OCI-M2 (cell line): ENCODE measurements around the gene CAPG.
"Not testable (repeated sequence)": the region's sequence is repeated elsewhere in the genome, so short reads cannot be mapped to it uniquely, and the experiment has no call there.

Source experiments
- DNase-seq: peaks from one replicate; lab custom pipeline; 2025; ENCODE audit not compliant: unreplicated experiment; lab: John Stamatoyannopoulos, UW

The CAPG gene

DNA sequence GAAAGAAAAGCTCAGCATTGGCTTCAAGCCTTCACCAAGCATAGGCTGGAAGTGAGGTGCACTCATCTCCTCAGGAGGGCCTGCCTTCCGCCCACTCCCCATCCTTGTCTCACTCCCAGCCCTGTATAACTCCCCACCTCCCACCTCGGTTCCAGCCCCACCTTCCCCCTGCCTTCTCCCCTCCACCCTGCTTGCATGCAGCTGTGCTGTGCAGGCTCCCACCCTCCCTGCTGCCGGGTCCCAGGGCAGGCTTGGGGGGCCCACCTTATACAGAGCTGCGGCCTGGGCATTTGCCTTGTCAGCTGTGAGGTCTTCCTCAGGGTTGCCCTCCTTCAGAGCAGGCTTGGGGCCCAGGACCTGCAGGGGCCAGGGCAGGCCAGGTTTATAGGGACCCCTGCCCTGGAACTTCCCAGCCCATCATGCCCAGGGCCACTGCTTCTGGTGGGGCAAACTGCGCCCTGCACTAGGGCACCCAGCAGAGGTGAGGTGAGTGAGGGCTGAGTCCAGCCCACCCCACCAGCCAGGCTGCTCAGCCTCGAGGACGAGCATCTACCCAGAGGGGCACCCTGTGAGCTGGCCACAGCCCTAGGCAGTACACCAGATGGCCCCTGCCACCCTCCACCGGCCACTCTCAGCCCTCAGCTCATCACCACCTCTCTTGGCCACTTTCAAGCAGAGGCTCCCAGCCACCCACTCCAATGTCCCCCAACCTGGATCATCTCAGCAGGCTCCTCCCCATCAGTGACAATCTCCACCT is 11.6 kb downstream of the CAPG start:
- no peak for DNase-seq

DNA sequence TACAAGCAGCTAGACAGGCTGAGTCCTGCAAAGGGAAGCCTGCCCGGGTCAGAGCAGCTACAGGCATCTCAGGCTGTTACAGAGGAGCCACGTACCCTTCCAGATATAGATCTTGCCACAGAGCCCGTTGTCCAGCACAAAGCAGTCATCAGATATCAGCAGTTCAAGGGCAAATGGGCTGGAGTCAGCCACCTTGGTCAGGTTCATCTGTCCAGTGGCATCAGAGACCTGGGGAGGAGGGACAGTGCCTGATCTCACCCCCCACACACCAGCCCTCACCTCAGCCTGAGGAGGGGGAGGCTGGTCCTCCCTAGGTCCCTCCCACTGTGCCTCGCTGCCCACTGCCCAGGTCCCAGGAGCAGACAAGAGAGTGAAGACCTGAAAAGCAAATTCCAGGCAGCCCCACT is 12.2 kb downstream of the CAPG start:
- DNase-seq, result no peak

DNA sequence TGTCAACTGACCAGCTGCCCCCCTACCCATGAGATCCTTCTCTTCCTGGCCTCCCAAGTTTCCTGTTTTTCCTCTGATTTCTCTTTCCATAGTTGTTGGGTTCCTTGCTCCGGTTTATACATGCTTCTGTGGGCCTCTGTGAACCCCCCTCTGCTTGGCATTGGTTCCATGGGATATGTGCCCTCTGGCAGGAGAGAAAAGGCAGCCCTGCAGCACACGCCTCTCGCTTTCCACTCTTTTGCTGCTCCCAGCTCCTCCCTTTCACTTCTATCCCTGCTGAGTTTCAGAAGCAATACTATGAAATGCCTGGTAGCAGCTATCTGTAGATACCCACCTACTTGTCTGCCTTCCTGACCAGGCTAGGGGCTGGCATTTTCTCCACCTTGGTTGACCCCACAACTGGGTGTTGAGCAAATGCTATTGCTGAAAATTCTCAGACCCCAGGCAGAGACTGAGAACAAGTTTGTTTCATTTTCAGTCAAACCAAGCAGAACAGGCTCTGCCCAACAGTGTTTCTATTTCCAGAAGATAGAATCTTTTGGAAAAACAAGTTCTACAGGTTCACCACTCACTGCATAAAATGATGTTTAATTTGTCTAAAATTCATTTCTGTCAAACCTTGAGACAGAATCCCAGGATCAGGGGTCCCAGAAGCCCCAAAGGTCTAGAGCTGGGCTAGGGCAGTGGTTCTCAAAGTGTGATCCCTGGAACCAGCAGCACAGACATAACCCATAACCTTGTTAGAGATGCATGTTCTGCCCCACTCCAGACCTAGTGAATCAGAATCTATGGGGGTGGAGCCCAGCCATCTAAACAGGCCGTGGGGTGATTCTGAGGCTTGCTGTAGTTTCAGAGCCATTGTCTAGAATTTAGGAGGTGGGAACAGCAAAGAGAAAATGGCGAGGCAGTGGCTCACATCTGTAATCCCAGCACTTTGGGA is 13.4 kb downstream of the CAPG start:
- no peak for DNase-seq

DNA sequence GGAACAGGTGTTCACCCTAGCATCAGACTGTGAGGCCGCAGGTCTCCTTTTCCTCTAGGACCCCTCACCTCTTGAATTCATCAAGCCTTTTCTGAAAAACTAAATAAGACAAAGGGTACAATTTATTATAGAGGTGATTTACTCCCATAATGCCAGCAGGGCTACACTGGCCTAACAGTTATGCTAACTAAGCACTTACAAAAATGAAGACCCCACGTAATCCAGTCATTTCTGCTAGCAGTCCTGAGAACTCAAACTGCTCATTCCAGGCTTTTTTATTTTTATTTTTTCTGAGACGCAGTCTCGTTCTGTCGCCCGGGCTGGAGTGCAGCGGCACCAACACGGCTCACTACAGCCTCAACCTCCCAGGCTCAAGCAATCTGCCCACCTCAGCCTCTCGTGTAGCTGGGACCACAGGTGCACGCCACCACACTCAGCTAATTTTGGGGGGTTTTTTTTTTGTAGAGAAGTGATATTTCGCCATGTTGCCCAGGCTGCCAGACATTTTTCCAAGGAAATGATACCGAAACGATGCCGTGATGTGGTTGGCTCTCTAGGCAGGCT is 14.2 kb downstream of the CAPG start:
- DNase-seq, result no peak

DNA sequence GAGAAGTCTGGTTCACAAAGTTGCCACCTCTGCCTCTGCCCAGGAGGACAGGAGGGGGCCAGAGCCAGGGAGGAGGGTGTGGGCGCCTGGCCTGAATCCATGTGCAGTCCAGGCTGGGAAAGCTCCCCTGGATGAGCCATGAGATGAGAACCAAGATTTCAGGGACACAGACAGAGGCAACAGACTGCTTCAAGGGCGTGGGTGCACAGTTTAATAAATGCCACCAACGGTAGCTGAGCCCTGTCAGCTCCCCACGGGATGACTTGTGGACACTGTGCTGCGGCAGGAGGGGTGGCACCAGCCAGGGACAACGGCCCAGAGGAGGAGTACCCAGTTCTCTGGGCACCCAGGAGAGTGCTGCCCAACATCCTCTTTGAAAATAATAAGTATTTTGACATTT is 15.2 kb downstream of the CAPG start:
- DNase-seq, result no peak

DNA sequence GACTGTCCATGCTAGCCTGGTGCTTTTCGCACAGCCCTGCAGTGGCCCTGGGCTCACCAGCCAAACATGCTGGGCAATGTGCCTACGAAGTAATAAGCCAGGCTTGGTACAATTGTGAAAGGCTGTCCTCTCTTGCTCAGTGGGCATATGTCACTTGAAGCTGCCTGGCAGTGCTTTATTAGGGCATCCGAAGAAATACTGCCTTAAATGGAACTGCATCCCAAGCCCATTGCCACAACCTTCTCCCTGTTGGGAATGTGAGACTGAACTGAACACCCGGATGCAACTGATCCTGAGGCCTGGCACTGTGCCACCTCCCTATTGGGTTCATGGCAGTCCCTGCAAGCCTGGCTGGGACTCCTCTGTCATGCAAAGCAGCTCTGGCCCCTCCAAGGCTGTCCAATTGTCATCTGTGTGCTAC is 15.9 kb downstream of the CAPG start:
- no peak for DNase-seq

DNA sequence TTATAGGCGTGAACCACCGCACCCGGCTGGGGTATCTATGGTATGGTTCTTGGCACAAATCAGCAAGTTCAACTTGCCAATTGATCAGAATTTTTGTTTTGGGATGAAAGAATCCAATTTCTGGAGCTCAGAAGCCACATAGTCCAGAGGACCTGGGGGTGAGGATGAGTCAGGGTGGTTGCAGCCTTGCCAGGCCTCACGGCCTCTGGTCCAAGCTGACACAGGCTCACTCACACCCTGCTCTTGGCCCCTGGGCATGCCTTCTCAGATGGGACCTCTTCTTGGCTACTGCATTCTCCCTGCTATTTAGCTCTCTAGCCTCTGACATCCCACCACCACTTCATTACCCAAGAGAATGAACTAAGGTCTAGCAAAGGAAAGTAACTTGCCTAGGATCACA is 16.3 kb downstream of the CAPG start:
- no peak for DNase-seq

DNA sequence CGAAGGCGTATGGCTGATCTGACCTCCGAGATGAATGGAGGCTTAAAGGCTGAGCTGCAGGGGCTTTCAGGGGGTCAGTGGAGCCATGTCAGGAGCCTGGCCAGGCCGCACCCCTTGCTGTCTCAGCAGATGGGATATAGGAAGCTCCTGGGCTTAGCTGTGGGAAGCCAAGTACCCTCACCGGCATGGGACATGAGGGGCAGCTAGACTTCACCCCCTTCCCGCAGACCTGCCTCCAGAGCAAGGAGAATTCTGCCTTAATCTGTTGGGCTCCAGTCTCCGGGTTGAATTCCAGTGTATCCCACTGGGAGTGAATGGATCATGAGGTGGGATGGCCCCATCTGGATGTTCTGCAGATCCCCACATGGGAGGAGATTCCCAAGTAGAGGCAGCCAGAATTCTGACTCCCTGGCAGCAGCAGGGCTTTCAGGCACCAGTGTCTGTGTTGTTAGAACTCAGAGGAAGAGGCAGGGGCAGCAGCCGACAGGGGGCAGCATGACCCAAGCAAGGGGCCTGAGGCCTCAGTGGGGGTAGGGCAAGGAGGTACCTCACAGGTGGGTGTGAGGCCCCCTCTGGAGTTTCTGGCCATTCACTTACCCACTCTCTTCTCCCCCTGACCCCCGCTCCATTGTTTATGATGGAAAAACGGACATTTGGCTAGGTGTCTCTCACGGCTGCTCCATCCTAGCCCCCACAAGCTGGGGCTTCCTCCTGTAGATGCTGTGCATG is 19.1 kb downstream of the CAPG start:
- no peak for DNase-seq

DNA sequence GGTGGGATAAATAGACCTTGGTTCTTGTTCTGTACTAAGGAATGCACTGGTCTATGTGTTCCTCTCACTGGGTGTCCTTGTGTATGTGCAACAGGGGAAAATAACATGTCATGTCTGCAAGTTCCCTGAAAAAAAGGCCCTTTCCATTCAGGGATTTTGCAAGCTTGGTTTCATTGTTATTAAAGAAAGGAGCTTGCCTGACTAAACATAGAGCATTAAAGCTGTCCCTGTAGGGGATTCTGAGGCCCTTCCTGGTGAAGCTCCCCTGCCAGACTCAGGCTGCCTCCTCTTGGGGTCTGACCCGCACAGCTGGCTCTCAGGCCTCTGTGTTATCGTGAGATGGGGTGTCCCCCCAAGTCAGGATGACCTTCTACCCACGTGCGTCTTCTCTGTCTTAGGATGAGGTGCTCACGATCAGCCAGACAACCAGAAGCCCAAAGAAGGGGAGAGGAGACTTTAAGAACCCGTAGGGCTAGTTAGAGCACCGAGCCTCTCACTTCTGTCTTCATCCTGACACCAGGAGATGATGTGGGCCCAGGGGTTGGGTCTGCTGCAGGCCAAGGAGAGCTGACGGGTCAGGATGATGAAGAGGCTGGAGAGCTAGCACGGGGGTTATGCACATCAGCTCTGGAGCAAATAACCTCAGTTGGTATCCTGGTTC is 21.2 kb downstream of the CAPG start:
- DNase-seq, result no peak

DNA sequence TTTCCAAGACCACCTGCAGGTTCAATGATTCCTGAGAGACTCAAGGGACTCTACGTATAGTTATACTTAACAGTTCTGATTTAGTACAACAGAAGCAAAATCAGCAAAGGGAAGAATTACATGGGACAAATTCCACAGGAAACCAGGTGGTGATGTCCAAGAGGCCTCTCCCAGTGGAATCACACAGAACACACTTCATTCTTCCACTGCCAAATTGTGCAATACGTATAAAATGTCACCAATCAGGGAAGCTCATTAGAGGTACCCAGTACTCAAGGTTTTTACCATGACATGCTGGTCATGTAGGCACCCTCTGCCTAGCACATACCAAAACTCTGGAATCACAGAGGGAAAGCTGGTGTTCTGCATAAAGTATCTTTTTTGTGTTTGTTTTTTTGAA is 22.4 kb downstream of the CAPG start:
- DNase-seq, result no peak

DNA sequence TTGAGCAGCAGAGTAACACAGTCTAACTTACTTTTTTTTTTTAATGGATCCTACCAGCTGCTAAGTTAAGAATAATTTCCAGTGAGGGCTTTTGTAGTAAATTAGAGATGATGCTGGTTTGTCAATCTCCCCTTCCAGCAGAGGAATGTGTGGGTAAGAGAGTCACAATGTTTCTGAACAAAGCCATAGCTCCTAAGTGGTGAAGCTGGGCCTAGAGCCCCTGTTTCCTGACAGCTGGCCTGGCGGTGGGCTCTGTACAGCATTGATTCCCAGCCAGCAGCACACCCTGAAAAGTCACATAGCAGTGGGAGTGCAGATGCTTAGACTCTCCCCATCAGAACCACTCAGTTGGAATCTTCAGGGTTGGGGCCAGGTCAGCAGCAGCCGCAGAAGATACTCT is 24.4 kb downstream of the CAPG start:
- DNase-seq, result no peak

DNA sequence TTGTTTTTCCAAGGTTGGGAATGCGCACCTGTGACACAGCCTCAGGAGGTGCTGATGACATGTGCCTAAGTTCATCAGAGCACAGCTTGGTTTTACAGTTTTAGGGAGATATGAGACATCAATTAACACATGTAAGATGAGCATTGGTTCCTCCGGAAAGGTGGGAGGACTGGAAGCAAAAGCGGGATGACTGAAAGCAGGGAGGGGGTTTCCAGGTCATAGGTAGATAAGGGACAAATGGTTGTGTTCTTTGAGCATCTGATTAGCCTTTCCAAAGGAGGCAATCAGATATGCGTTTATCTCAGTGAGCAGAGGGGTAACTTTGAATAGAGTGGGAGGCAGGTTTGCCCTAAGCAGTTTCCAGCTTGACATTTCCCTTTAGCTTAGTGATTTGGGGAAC is 26.3 kb downstream of the CAPG start:
- DNase-seq, result no peak

DNA sequence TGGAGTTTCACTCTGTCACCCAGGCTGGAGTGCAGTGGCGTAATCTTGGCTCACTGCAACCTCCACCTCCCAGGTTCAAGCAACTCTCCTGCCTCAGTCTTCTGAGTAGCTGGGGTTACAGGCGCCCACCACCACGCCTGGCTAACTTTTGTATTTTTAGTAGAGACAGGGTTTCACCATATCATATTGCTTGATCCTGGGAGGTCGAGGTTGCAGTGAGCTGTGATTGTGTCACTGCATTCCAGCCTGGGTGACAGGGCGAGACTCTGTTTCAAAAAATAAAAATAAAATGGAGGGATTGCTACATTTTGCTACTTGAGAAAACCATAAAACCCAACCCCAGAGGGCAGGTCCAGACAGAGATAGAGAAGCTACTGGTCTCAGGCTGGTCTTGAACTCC is 27.0 kb downstream of the CAPG start:
- DNase-seq, result not testable (repeated sequence)

DNA sequence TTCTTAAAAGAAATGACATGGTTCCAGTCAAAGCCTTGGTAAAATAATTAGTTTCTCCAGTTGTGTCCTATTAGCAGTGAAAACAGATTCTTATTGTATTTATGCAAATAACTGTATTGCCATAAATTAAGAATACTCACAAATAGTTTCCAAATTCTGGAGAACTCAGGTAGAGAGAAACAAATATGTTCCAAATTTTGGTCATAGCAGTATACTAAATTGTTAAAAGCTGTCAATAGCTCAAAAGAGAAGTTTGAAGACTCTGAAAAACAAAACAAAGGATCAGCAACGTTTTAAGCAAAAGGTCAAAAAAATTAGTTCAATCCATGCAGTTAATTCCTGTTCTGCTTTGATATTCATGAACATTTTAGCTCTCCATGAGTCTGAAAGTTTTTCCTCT is 30.1 kb downstream of the CAPG start:
- no peak for DNase-seq

DNA sequence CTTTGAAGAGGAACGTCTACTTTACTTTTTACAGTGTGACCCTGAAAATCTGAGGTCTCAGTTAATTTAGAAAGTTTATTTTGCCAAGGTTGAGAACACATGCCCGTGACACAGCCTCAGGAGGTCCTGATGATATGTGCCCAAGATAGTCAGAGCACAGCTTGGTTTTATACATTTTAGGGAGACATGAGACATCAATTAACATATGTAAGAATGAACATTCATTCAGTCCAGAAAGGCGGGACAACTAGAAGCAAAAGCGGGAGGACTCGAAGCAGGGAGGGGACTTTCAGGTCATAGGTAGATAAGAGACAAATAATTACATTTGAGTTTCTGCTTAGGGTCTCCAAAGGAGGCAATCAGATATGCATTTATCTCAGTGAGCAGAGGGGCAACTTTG is 31.9 kb downstream of the CAPG start:
- no peak for DNase-seq

DNA sequence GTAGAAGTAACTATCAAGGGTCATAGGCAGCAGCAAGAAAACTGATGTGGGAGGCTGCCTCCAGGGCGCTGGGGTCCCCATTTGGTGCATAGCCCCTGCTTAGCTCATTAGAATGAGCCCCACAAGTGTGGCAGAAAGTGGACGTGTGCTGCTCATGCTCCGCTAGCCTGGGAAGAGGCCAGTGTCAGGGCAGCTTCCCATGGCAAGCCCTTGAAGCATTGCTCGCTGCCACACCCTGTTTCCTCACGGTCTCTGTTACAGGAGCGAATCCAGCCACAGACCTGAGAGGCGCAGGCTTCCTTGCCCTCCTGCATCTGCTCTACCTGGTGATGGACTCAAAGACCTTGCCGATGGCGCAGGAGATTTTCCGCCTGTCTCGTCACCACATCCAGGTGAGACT is 33.1 kb downstream of the CAPG start:
- DNase-seq, result no peak

DNA sequence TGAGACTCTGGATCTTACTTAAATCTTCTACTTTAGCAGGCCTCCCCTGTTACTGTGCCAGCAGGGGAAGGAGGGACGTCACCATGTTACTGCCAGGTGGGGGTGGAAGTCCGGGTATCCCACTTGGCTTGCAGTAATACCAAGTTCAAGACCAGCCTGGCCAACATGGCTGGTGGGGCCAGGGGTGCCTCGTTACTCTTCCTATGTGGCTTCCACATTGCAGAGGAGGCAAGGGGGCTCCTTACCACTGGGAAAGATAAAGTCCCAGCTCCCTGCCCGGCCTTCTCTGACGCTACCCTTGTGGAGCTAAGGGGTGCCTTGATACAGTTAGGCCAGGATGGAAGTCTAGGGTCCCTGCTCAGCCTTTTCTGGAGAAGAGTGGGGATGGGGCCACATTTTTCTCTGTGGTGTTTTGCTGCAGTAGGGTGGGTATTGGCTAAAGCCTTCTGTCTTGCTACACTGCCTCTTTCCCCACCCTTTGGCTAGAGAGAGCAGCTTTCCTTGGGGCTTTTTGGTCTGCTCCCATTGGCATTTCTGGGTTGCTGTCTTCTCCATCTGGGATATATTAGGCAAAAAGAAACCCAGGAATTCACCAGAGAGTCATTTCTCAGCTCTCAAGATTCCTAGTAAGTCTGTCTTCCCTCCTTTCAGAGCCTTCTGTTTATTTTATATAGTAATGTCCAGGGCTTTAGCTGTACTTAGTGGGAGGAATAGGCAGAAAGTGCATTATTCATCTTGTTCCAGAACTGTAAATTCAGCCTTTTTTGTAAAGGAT is 33.7 kb downstream of the CAPG start:
- DNase-seq, result no peak

DNA sequence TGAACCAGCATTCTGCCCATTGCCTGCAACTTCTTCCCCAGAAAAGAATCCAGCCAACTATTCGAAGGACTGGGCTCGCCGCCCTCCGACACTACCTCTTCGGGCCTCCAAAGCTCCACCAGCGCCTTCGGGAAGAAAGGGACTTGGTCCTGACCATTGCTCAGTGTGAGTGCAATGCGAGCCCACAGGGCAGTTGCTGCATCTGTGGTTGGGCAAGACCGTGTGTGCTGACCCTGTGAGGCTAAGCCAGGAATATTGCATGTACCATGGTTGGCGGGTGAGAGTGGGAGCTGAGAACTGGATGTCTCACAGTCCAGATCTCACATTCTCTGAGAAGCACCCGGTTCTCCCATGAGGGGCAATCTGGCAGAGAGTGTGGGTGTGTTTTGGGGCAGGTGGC is 39.1 kb downstream of the CAPG start:
- DNase-seq, result no peak

DNA sequence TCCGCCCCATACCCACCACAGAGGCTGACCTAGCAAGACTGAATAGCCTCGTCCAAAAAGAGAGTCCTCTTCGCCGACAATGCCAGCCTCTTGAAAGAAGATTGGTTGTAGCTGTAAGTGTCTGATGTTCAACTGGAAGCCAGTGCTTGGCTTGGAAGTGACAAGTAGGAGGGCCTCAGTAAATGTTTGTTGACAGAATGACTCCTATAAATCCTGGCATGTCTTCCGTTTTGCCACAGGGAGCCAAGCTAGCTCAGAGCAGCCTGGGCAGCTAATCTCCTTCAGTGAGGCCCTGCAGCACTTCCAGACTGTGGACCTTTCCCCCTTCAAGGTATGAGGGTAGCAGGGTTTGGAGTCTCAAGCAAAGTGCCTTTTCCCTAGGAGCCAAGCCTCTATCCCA is 40.7 kb downstream of the CAPG start:
- no peak for DNase-seq

DNA sequence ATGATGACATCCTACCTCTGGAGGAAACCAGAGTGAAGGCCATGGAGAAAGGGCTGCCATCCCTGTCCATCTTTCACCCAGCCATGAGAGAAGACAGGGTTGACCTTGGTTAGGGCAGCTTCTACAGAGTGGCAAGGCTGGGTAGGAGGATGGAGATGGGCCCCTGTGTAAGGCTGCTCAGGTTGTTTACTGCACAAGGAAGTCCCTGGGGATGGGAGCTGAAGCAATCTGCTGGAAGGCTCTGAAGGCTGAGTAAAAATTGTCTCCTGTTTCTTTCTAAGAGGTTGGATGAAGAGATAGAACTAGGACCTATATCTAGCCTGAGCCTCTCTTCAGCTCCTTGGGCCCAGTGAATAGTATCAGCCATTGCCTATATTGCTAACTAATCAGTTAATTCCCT is 41.2 kb downstream of the CAPG start:
- no peak for DNase-seq
